Thoracic aorta (tissue), 2 donors: ENCODE measurements around the gene NT5C1A. TPM values are rescaled to one million over a fixed set of nuclear protein-coding genes. Genes with fewer than 3 reads are reported as not detected.

Source experiments
- ATAC-seq: fragments of 150-250 bp; one replicate; pipeline ENCODE4 v1.8.0; 2017; ENCODE audit warnings: low read depth; ENCODE audit not compliant: insufficient number of reproducible peaks, low FRiP score
- DNase-seq: peaks from one replicate; pipeline ENCODE4 v3.0.0-alpha.2; 2020; ENCODE audit warnings: low spot score
- H3K27ac ChIP-seq, 2 donors: fragments of 200-600 bp; sonication (generic); 1 replicate in 1 of 2; 2 replicates in 1 of 2; pipeline ENCODE4 v1.5.1; 2016; ENCODE audit warnings: mild to moderate bottlenecking in 2 of 2, moderate library complexity in 2 of 2
- H3K27me3 ChIP-seq: fragments of 200-600 bp; sonication (generic); replicated peaks from 2 replicates; pipeline ENCODE4 v1.6.0; 2016; ENCODE audit warnings: mild to moderate bottlenecking; ENCODE audit not compliant: insufficient read depth
- H3K36me3 ChIP-seq: fragments of 200-600 bp; sonication (generic); one replicate; pipeline ENCODE4 v1.5.1; 2016
- H3K4me1 ChIP-seq, 2 donors: fragments of 200-600 bp; sonication (generic); 1 replicate in 1 of 2; 2 replicates in 1 of 2; pipeline versions ENCODE4 v1.5.1 to v1.6.0; 2016; ENCODE audit warnings: low read depth in 2 of 2, mild to moderate bottlenecking in 1 of 2; ENCODE audit not compliant: control insufficient read depth in 1 of 2
- H3K4me3 ChIP-seq: fragments of 200-600 bp; sonication (generic); 2 replicates; pipeline ENCODE4 v1.5.1; 2016; ENCODE audit warnings: mild to moderate bottlenecking
- H3K9me3 ChIP-seq: fragments of 200-600 bp; sonication (generic); 2 replicates; pipeline ENCODE4 v1.5.1; 2016
- CTCF ChIP-seq: fragments of 200-600 bp; sonication (generic); IDR thresholded peaks from one replicate; pipeline ENCODE4 v1.5.1; 2019; ENCODE audit warnings: antibody characterized with exemption
- total RNA-seq, 2 donors: library from RNA; depleted of rRNA; stranded (reverse); fragments of >200 nt; gene quantifications; one replicate each; pipeline versions ENCODE4 v1.1.0 to v1.2.3, GENCODE V29; 2016

The NT5C1A gene
- total RNA-seq, 2 donors from 2014 or later, result 2.8 TPM; not detected in 1

GRCh38 chr1:39632323-39632681, 39.6 kb downstream of the NT5C1A start:
- ATAC-seq, result no peak
- H3K27me3 ChIP-seq, result no peaks in the 10 kb centered on the region
- H3K4me1 ChIP-seq, result peaks cover 9 to 78% of the 10 kb centered on the region in 2 donors

GRCh38 chr1:39631361-39632322, 40.3 kb downstream of the NT5C1A start:
- H3K27me3 ChIP-seq, result no peaks in the 10 kb centered on the region
- H3K9me3 ChIP-seq, result no peaks in the 10 kb centered on the region
- peaks cover 43% of the 10 kb centered on the region for H3K36me3 ChIP-seq
- peak overlapping the region; percentile 68 to 90 for H3K27ac ChIP-seq
- DNase-seq, result no peak
- peak overlapping the region; percentile 67 for H3K4me3 ChIP-seq
- no peak for ATAC-seq
- TF ChIP-seq CTCF, result no peak
- H3K4me1 ChIP-seq, result peaks cover 12 to 78% of the 10 kb centered on the region in 2 donors

More at GRCh38 chr1:39632323-39632681, 39.6 kb downstream of the NT5C1A start:
- no peaks in the 10 kb centered on the region for H3K9me3 ChIP-seq
- peaks cover 43% of the 10 kb centered on the region for H3K36me3 ChIP-seq
- peak overlapping the region; percentile 68 to 90 for H3K27ac ChIP-seq
- DNase-seq, result no peak
- TF ChIP-seq CTCF, result no peak
- H3K4me3 ChIP-seq, result peak overlapping the region; percentile 67

- no peak for TF ChIP-seq CTCF
These were observed 43.0 kb downstream of the NT5C1A start for GRCh38 chr1:39628807-39629350.

GRCh38 chr1:39626646-39627045, 45.3 kb downstream of the NT5C1A start:
- no peaks in the 10 kb centered on the region for H3K9me3 ChIP-seq
- no peak overlapping the region for H3K4me3 ChIP-seq
- DNase-seq (no peak), ATAC-seq (no peak)
- H3K4me1 ChIP-seq, result peaks cover 38 to 78% of the 10 kb centered on the region in 2 donors
- peaks cover 35% of the 10 kb centered on the region for H3K36me3 ChIP-seq
- no peak for TF ChIP-seq CTCF
- no peaks in the 10 kb centered on the region for H3K27me3 ChIP-seq
- H3K27ac ChIP-seq, result peak overlapping the region; percentile 96 to 98

More at GRCh38 chr1:39628807-39629350, 43.0 kb downstream of the NT5C1A start:
- Histone ChIP-seq H3K4me3 (no peak overlapping the region), H3K36me3 (peaks cover 43% of the 10 kb centered on the region), H3K27me3 (no peaks in the 10 kb centered on the region), H3K9me3 (no peaks in the 10 kb centered on the region), H3K4me1 (peaks cover 31 to 75% of the 10 kb centered on the region in 2 donors), H3K27ac (peak overlapping the region; percentile 96 to 98)
- no peak for ATAC-seq
- no peak for DNase-seq
